ENCODE results near the gene DCTN3. TPM values are rescaled to one million over a fixed set of nuclear protein-coding genes. Genes with fewer than 3 reads are reported as not detected.
A peak's percentile ranks its signal among the peaks of the same experiment; 100 is the strongest.

The DCTN3 gene
- total and polyA plus RNA-seq, 2 of the 4 experiments (the other 2 are of a cell fraction): 122 to 183 TPM

DNA sequence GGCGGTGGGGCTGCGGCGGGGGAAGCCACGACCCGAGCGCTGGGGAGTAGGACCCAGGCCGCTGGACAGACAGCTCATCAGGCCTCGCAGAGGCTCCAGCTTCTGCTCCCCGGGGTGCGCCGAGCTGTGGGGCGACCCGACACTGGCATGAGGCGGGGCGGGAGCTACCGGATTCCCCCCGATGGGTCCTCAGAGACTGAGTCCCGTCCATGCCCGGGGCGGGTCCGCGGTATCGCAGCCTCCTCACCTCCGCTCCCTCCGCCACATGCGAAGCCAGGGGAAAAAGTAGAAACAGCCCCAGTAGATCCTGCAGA lies 44.7 kb upstream of the DCTN3 start:
- ATAC-seq (ENCODE audit: low read depth): peak; percentile 7; the same call in 1 of the 2 replicates

More for the DNA sequence above, 44.7 kb upstream of the DCTN3 start:
- no peaks in the 10 kb centered on the region for H3K4me1 ChIP-seq (ENCODE audit: control insufficient read depth, insufficient read depth, low read length)
- H3K27me3 ChIP-seq (ENCODE audit: control insufficient read depth, insufficient read depth, low read length): no peaks in the 10 kb centered on the region
- no peak overlapping the region for H3K18ac ChIP-seq (ENCODE audit: low read depth, low read length)
- H2AFZ ChIP-seq (replicated peaks; ENCODE audit: low read length, poor library complexity): peak overlapping the region; percentile 96
- H3K27ac ChIP-seq (ENCODE audit: insufficient read depth, low read length): peak overlapping the region; percentile 66
- intact Hi-C loops (cut with micrococcal nuclease): no loop called here
- H3K36me3 ChIP-seq (ENCODE audit: control insufficient read depth, insufficient read depth, low read length): peaks cover 3% of the 10 kb centered on the region
- POLR2A ChIA-PET (ENCODE audit: unreplicated experiment): no interaction called here
- no peak overlapping the region for H2AK5ac ChIP-seq (ENCODE audit: low read depth, low read length)
- H3K79me1 ChIP-seq (ENCODE audit: low read depth in 1 of 2, low read length in 2 of 2): peaks cover 26 to 39% of the 10 kb centered on the region in 2 experiments
- peak overlapping the region in 1 of 2 experiments; percentile 80; a peak in 1 of 4 replicates for H4K8ac ChIP-seq (ENCODE audit: low read depth in 2 of 2, low read length in 2 of 2)
- peak overlapping the region; percentile 67 for H3K9ac ChIP-seq (ENCODE audit: low read depth, low read length)
- H2BK20ac ChIP-seq (ENCODE audit: low read depth, low read length): no peak overlapping the region
- CTCF ChIA-PET: interaction anchor here (0.5 to 2.4 kb wide), 4 partner anchors 12 to 47 kb away, joined by 3 to 7 read pairs (median 5); partner anchors contain the start of gene IL11RA
- H3K9me3 ChIP-seq (ENCODE audit: control insufficient read depth, insufficient read depth, low read length): no peaks in the 10 kb centered on the region
- peak overlapping the region; percentile 73 for H3K4me2 ChIP-seq (ENCODE audit: low read depth, low read length)
- no peak overlapping the region for H2BK15ac ChIP-seq (ENCODE audit: low read depth, low read length)
- peak overlapping the region; percentile 35 for H2BK5ac ChIP-seq (ENCODE audit: low read depth, low read length, poor library complexity, severe bottlenecking)
- H3K4ac ChIP-seq (ENCODE audit: low read depth, low read length): peak overlapping the region; percentile 74
- no TSS peak for BruUV-seq (replicated peaks)
- 0 out of 2 replicates have a peak overlapping the region, but pooled peaks have one; percentile 27 for H4K91ac ChIP-seq (ENCODE audit: insufficient read depth, low read depth, low read length)
- DNase-seq: no peak
- in situ Hi-C loops (cut with MboI; ENCODE audit: low sequenced_read_pairs): no loop called here
- no peak overlapping the region for H3K14ac ChIP-seq (replicated peaks; ENCODE audit: low read depth, low read length)
- peak overlapping the region; percentile 89 for H2AK9ac ChIP-seq (replicated peaks; ENCODE audit: low read depth, low read length, poor library complexity)
- no peak overlapping the region for H2BK120ac ChIP-seq (ENCODE audit: low read depth, low read length)
- no peak overlapping the region for H4K5ac ChIP-seq (ENCODE audit: low read depth, low read length)
- H3K9me1 ChIP-seq (ENCODE audit: insufficient read depth, low read length): peaks cover 12% of the 10 kb centered on the region
- H3K23ac ChIP-seq (ENCODE audit: low read depth, low read length): peak overlapping the region; percentile 60; the same call in 1 of the 2 replicates
- peaks cover 9% of the 10 kb centered on the region for H4K20me1 ChIP-seq (ENCODE audit: insufficient read depth, low read length)
- no peak overlapping the region for H3K56ac ChIP-seq (ENCODE audit: extremely low read depth, insufficient read depth, low read length)
- WGBS, 2 experiments (ENCODE audit: extremely low coverage in 2 of 2, insufficient read length in 1 of 2): 0% methylated on average over 7 of the region's 26 CpGs; no CpG with 5 or more reads in 1 of the 2 experiments
- dilution Hi-C loops (cut with HindIII; ENCODE audit: low sequenced_read_pairs, unreplicated experiment): no loop called here
- peak overlapping the region; percentile 56 for H3K4me3 ChIP-seq (ENCODE audit: insufficient read depth, low read depth, low read length)
- no peak for TF ChIP-seq SMC3 (IDR thresholded peaks at IDR 0.05; ENCODE audit: low read depth, low read length)
- no peak for TF ChIP-seq BHLHE40 (IDR thresholded peaks at IDR 0.05; ENCODE audit: low read depth, low read length)
- no peak for TF ChIP-seq RCOR1 (IDR thresholded peaks at IDR 0.05; ENCODE audit: insufficient replicate concordance, low read length)
- no peak for TF ChIP-seq RFX5 (IDR thresholded peaks at IDR 0.05; ENCODE audit: low read depth, low read length)

Measured in IMR-90 (cell line).